B cell (primary cell): ENCODE measurements around the gene MATN3.

ENCODE experiments used
- CTCF ChIP-seq: fragments of 200-600 bp; IDR thresholded peaks from one replicate; pipeline ENCODE4 v1.8.0; 2022; ENCODE audit warnings: antibody characterized with exemption, mild to moderate bottlenecking
- EZH2 ChIP-seq: IDR thresholded peaks from 2 replicates; pipeline ENCODE4 v1.6.1; 2012; ENCODE audit warnings: borderline replicate concordance, low read depth, mild to moderate bottlenecking, moderate library complexity, low read length; ENCODE audit not compliant: insufficient read depth, poor library complexity, severe bottlenecking

GRCh38 chr2:19979932-19980331 is 32.5 kb downstream of the MATN3 start:
- TF ChIP-seq CTCF: no peak
- no peak for TF ChIP-seq EZH2
